Breast epithelium (tissue), 4 donors: ENCODE data around the gene HMGCS2. TPM values are rescaled to one million over a fixed set of nuclear protein-coding genes. Genes with fewer than 3 reads are reported as not detected.
A peak's percentile ranks its signal among the peaks of the same experiment; 100 is the strongest.

ENCODE experiments used
- DNase-seq, 2 donors: peaks; one replicate each; pipeline ENCODE4 v3.0.0-alpha.2; 2019; ENCODE audit warnings: low spot score in 2 of 2
- H3K27ac ChIP-seq, 2 donors: fragments of 200-600 bp; sonication (generic) in 1 of 2; one replicate each; pipeline ENCODE4 v1.5.1; 2016 to 2019; ENCODE audit warnings: mild to moderate bottlenecking in 1 of 2
- H3K27me3 ChIP-seq, 2 donors: fragments of 200-600 bp; sonication (generic) in 1 of 2; one replicate each; pipeline versions ENCODE4 v1.5.1 to v1.6.0; 2017 to 2019; ENCODE audit warnings: control low read depth in 1 of 2, mild to moderate bottlenecking in 1 of 2
- H3K36me3 ChIP-seq: fragments of 200-600 bp; one replicate; pipeline ENCODE4 v1.5.1; 2019
- H3K4me1 ChIP-seq, 2 donors: fragments of 200-600 bp; sonication (generic); one replicate each; pipeline ENCODE4 v1.5.1; 2016 to 2019; ENCODE audit warnings: control low read depth in 1 of 2
- H3K4me3 ChIP-seq, 3 donors: fragments of 200-600 bp; sonication (generic); 1 replicate in 2 of 3; 2 replicates in 1 of 3; pipeline ENCODE4 v1.5.1; 2016 to 2019; ENCODE audit warnings: mild to moderate bottlenecking in 3 of 3, moderate library complexity in 2 of 3
- H3K9me3 ChIP-seq, 2 donors: fragments of 200-600 bp; sonication (generic) in 1 of 2; one replicate each; pipeline ENCODE4 v1.5.1; 2016 to 2019; ENCODE audit warnings: control low read depth in 1 of 2
- POLR2A ChIP-seq: fragments of 450-650 bp; IDR thresholded peaks from one replicate; pipeline ENCODE4 v1.6.1; 2016; ENCODE audit warnings: antibody characterized with exemption, mild to moderate bottlenecking, moderate library complexity
- POLR2AphosphoS5 ChIP-seq, 3 donors: sonication (generic); formaldehyde crosslinking; IDR thresholded peaks; one replicate each; pipeline ENCODE4 v1.6.1; 2017; ENCODE audit warnings: antibody characterized with exemption in 3 of 3
- intact Hi-C: fragments of 100-400 bp; cut with DNase I; formaldehyde crosslinking; loops from one replicate; pipeline ENCODE4 v1.15.1; 2023; ENCODE audit warnings: low total_unique reads
- total RNA-seq, 3 donors: library from RNA; depleted of rRNA; stranded (reverse); fragments of >200 nt; gene quantifications; one replicate each; pipeline ENCODE4 v1.1.0, GENCODE V29; 2016
- TF ChIP-seq, protein P1 (sequence below), 3 donors: fragments of 450-650 bp; IDR thresholded peaks; one replicate each; pipeline ENCODE4 v1.5.1; 2016 to 2017; ENCODE audit warnings: antibody characterized with exemption in 3 of 3, mild to moderate bottlenecking in 3 of 3, moderate library complexity in 3 of 3

The HMGCS2 gene
- 100 to 1,000 TPM in 1 of 3 donors, 10 to 100 TPM in 1, under 1 TPM in 1; 0.16 to 142 (median 23.0) TPM for total RNA-seq

DNA sequence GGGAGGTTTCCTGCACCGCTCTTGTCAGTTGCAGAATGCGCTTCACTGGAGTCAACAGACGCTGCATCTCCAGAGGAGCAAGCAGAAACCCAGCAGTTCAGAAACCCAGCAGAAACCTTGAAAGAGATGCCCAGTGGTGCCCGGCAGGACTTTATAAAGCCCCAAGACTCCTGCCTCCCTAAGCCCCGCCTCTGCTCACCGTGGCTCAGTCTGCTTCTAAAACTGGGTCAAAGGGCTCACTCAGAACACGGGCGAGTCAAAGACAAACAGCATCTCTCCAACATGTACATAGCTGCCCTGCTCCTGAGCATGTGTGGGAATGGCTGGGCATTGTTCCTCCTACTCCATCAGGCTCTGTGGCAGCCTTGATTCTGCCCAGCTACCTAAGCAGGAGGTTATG is at the start of gene HMGCS2:
HMGCS2 (minus strand) TSS at position 128 of the 400 bp plus-strand sequence; CDS start at position 67, 61 bp downstream.
- Histone ChIP-seq H3K9me3 (peaks cover 0 to 7% of the 10 kb centered on the region in 2 donors), H3K27me3 (no peaks in the 10 kb centered on the region), H3K27ac (no peak within 1 kb of the TSS), H3K36me3 (no peaks in the 10 kb centered on the region), H3K4me3 (peak within 1 kb of the TSS in 1 of 3 donors; percentile 10), H3K4me1 (no peaks in the 10 kb centered on the region)
- TF ChIP-seq POLR2A (no peak), POLR2AphosphoS5 (IDR thresholded peaks at IDR 0.05) (no peak)
- TF ChIP-seq, protein P1, sequence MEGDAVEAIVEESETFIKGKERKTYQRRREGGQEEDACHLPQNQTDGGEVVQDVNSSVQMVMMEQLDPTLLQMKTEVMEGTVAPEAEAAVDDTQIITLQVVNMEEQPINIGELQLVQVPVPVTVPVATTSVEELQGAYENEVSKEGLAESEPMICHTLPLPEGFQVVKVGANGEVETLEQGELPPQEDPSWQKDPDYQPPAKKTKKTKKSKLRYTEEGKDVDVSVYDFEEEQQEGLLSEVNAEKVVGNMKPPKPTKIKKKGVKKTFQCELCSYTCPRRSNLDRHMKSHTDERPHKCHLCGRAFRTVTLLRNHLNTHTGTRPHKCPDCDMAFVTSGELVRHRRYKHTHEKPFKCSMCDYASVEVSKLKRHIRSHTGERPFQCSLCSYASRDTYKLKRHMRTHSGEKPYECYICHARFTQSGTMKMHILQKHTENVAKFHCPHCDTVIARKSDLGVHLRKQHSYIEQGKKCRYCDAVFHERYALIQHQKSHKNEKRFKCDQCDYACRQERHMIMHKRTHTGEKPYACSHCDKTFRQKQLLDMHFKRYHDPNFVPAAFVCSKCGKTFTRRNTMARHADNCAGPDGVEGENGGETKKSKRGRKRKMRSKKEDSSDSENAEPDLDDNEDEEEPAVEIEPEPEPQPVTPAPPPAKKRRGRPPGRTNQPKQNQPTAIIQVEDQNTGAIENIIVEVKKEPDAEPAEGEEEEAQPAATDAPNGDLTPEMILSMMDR (IDR thresholded peaks at IDR 0.05): no peak
- DNase-seq: no peak
- intact Hi-C loops: no loop called here

DNA sequence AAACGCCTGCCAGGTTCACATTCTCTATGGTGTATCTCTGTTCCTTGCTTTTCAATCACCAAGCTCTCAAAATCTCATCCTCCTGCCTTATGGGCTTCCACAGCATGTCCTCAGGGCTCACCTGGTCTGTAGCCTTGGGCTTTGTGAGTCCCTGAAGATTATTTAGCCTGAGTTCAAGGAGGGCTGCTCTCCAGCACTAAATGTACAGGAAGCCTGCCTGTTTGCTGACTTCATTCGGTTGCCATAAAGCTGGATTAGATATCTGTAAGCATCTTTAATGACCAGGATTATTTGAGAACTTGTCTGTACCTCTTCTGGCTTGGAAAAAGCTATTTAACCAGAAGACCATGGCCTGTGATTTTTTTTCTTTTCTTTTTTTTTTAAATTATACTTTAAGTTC is 49.5 kb upstream of the HMGCS2 start:
- H3K4me3 ChIP-seq: no peak overlapping the region
- TF ChIP-seq POLR2A: no peak
- TF ChIP-seq, protein P1 (IDR thresholded peaks at IDR 0.05): no peak
- no peak for TF ChIP-seq POLR2AphosphoS5 (IDR thresholded peaks at IDR 0.05)
- no peaks in the 10 kb centered on the region for H3K36me3 ChIP-seq
- no peaks in the 10 kb centered on the region for H3K4me1 ChIP-seq
- intact Hi-C loops: no loop called here
- no peak overlapping the region for H3K27ac ChIP-seq
- no peaks in the 10 kb centered on the region for H3K27me3 ChIP-seq
- DNase-seq: no peak
- no peaks in the 10 kb centered on the region for H3K9me3 ChIP-seq

DNA sequence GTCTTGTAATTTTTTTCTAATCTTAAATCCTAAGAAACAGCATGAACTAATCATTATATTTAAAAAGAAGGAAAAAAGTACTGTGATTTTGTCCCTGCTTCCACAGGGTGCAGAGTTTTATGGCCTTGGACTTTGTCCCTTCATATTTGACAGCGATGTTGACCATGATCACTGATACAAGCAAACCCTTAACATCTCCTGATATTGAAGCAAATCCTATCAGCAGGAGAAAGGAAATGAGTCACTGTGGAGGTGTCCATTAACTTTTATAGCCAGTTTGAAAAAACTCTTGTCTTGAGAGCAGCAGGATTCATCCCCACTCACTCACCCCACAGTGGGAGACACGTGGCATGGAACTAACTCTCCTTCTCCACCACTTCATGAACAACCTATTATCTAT is 47.7 kb upstream of the HMGCS2 start:
- Histone ChIP-seq H3K27ac (no peak overlapping the region), H3K27me3 (no peaks in the 10 kb centered on the region), H3K4me3 (no peak overlapping the region), H3K9me3 (no peaks in the 10 kb centered on the region), H3K4me1 (no peaks in the 10 kb centered on the region), H3K36me3 (no peaks in the 10 kb centered on the region)
- TF ChIP-seq POLR2AphosphoS5 (IDR thresholded peaks at IDR 0.05) (no peak), POLR2A (no peak)
- TF ChIP-seq, protein P1 (IDR thresholded peaks at IDR 0.05): no peak
- intact Hi-C loops: no loop called here
- DNase-seq: no peak

DNA sequence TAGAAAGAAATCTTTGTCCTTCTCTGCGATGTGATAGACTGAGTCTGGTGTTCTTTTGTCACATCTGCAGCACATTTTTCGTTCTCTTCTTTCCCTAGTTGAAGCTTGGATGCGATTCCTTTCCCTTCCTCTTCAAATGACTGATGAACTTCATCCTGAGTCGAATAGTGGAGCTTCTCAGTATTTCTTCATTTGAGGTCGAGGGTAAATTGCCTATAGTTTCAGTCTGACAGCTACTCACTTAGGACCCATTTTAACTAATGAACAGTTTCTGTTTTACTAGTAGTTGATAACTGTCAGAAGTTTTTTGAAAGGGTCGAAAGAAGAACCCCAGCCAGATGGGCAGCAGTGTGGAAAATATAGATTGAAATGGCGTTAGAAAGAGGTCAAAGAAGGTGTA is 47.2 kb upstream of the HMGCS2 start:
- H3K27ac ChIP-seq: no peak overlapping the region
- intact Hi-C loops: no loop called here
- TF ChIP-seq, protein P1 (IDR thresholded peaks at IDR 0.05): no peak
- TF ChIP-seq POLR2AphosphoS5 (IDR thresholded peaks at IDR 0.05): no peak
- TF ChIP-seq POLR2A: no peak
- H3K36me3 ChIP-seq: no peaks in the 10 kb centered on the region
- no peaks in the 10 kb centered on the region for H3K27me3 ChIP-seq
- no peak overlapping the region for H3K4me3 ChIP-seq
- DNase-seq: no peak
- no peaks in the 10 kb centered on the region for H3K4me1 ChIP-seq
- no peaks in the 10 kb centered on the region for H3K9me3 ChIP-seq

DNA sequence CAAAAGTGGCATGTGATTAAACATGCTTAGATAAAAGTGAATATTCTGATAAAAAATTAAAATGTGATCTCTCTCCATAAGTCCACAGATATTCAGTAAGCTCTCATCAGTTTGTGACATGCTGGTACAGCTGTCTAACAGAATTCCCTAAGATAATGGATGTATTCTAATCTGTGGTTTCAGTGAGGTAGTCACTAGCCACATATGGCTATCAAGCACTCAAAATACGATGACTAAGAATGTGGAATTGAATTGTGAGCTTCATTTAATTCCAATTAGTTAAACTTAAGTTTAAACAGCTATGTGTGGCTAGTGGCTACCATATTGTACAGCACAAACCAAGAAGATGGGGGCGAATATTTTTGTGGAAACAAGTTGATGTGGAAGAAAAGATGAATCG is 46.7 kb upstream of the HMGCS2 start:
- Histone ChIP-seq H3K4me1 (no peaks in the 10 kb centered on the region), H3K36me3 (no peaks in the 10 kb centered on the region), H3K27ac (no peak overlapping the region), H3K4me3 (no peak overlapping the region), H3K9me3 (no peaks in the 10 kb centered on the region), H3K27me3 (no peaks in the 10 kb centered on the region)
- TF ChIP-seq, protein P1 (IDR thresholded peaks at IDR 0.05): no peak
- no peak for TF ChIP-seq POLR2A
- no peak for TF ChIP-seq POLR2AphosphoS5 (IDR thresholded peaks at IDR 0.05)
- DNase-seq: no peak
- intact Hi-C loops: no loop called here
